Gastrocnemius medialis (tissue), 4 donors: ENCODE measurements around the gene LIME1. TPM values are rescaled to one million over a fixed set of nuclear protein-coding genes. Genes with fewer than 3 reads are reported as not detected.
A peak's percentile ranks its signal among the peaks of the same experiment; 100 is the strongest.

Experiments
- ATAC-seq, 2 donors: fragments of 150-250 bp; one replicate each; pipeline ENCODE4 v1.9.1; 2016
- DNase-seq, 2 donors: peaks; one replicate each; pipeline ENCODE4 v3.0.0-alpha.2; 2019
- H3K27ac ChIP-seq, 4 donors: fragments of 200-600 bp; sonication (generic); 1 replicate in 1 of 4; 2 replicates in 3 of 4; pipeline ENCODE4 v1.5.1; 2016 to 2018; ENCODE audit warnings: mild to moderate bottlenecking in 2 of 4, moderate library complexity in 1 of 4
- H3K27me3 ChIP-seq, 3 donors: fragments of 200-600 bp; sonication (generic) in 2 of 3; 1 replicate in 1 of 3; 2 replicates in 2 of 3; pipeline versions ENCODE4 v1.5.1 to v1.6.0; 2016 to 2019; ENCODE audit warnings: mild to moderate bottlenecking in 1 of 3, moderate library complexity in 1 of 3
- H3K36me3 ChIP-seq, 2 donors: fragments of 200-600 bp; sonication (generic) in 1 of 2; one replicate each; pipeline ENCODE4 v1.5.1; 2017 to 2018
- H3K4me1 ChIP-seq, 2 donors: fragments of 200-600 bp; sonication (generic) in 1 of 2; one replicate each; pipeline ENCODE4 v1.5.1; 2016 to 2017; ENCODE audit warnings: mild to moderate bottlenecking in 2 of 2
- H3K4me3 ChIP-seq, 4 donors: fragments of 200-600 bp; sonication (generic) in 3 of 4; 1 replicate in 1 of 4; 2 replicates in 3 of 4; pipeline ENCODE4 v1.5.1; 2016 to 2019; ENCODE audit warnings: mild to moderate bottlenecking in 2 of 4
- H3K9me3 ChIP-seq, 3 donors: fragments of 200-600 bp; sonication (generic) in 2 of 3; 1 replicate in 1 of 3; 2 replicates in 2 of 3; pipeline ENCODE4 v1.5.1; 2016 to 2019
- POLR2A ChIP-seq, 2 donors: fragments of 450-650 bp; IDR thresholded peaks; one replicate each; pipeline ENCODE4 v1.6.1; 2017; ENCODE audit warnings: antibody characterized with exemption in 2 of 2, mild to moderate bottlenecking in 2 of 2, moderate library complexity in 2 of 2
- in situ Hi-C, 4 donors: fragments of 200-750 bp; cut with MboI; loops; one replicate each; pipeline versions ENCODE4 v1.15.0 to v1.8.0; 2017; ENCODE audit warnings: low sequenced_read_pairs in 4 of 4
- intact Hi-C: fragments of 100-400 bp; cut with DNase I; formaldehyde crosslinking; loops from one replicate; pipeline ENCODE4 v1.15.1; 2023; ENCODE audit warnings: low total_unique reads
- total RNA-seq, 4 donors: library from RNA; depleted of rRNA; stranded (reverse); fragments of >200 nt; gene quantifications; one replicate each; pipeline versions ENCODE4 v1.1.0 to v1.2.3, GENCODE V29; 2016
- TF ChIP-seq, protein P1 (sequence below), 5 experiments: fragments of 450-650 bp in 3 of 5; fragments of 200-600 bp in 2 of 5; sonication (generic) in 2 of 5; IDR thresholded peaks in 4 of 5; conservative IDR thresholded peaks in 1 of 5; 1 replicate in 4 of 5; 2 replicates in 1 of 5; pipeline ENCODE4 v1.5.1; 2016 to 2019; ENCODE audit warnings: antibody characterized with exemption in 5 of 5, mild to moderate bottlenecking in 3 of 5, moderate library complexity in 3 of 5

LIME1 gene
- total RNA-seq, 4 donors from 2014 or later = 2.0 to 6.3 (median 4.1) TPM

- Histone ChIP-seq H3K27ac (no peak overlapping the region), H3K9me3 (no peaks in the 10 kb centered on the region), H3K36me3 (peaks cover 0 to 7% of the 10 kb centered on the region in 2 donors), H3K4me1 (peaks cover 18 to 22% of the 10 kb centered on the region in 2 donors), H3K4me3 (no peak overlapping the region), H3K27me3 (no peaks in the 10 kb centered on the region)
- intact Hi-C loops (no loop called here), in situ Hi-C loops (no loop called here)
- TF ChIP-seq, protein P1, sequence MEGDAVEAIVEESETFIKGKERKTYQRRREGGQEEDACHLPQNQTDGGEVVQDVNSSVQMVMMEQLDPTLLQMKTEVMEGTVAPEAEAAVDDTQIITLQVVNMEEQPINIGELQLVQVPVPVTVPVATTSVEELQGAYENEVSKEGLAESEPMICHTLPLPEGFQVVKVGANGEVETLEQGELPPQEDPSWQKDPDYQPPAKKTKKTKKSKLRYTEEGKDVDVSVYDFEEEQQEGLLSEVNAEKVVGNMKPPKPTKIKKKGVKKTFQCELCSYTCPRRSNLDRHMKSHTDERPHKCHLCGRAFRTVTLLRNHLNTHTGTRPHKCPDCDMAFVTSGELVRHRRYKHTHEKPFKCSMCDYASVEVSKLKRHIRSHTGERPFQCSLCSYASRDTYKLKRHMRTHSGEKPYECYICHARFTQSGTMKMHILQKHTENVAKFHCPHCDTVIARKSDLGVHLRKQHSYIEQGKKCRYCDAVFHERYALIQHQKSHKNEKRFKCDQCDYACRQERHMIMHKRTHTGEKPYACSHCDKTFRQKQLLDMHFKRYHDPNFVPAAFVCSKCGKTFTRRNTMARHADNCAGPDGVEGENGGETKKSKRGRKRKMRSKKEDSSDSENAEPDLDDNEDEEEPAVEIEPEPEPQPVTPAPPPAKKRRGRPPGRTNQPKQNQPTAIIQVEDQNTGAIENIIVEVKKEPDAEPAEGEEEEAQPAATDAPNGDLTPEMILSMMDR (IDR thresholded peaks at IDR 0.05 in 4 of 5, conservative IDR thresholded peaks at IDR 0.05 in 1 of 5) = no peak
- TF ChIP-seq POLR2A (IDR thresholded peaks at IDR 0.05) = no peak
- DNase-seq = no peak
- ATAC-seq = peak; percentile 7 to 16
Observed at GRCh38 chr20:63692436-63693082, 43.9 kb upstream of the LIME1 start.

DNA sequence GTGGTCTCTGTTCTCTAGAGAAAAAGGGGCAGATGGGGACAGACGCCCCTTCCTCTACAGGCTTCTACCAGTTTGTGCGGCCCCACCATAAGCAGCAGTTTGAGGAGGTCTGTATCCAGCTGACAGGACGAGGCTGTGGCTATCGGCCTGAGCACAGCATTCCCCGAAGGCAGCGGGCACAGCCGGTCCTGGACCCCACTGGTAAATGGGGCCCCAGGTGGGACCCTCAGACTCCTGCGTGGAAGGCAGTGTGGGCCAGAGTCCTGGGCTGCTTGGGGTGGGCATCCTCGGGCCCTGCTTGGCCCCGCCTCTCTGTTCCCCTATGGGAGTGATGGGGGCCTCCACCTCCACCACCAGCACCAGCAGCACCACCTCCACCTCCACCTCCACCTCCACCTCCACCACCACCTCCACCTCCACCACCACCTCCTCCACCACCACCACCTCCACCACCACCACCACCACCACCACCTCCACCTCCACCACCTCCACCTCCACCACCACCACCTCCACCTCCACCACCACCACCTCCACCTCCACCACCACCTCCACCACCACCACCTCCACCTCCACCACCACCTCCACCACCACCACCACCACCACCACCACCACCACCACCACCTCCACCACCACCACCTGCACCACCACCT, 43.3 kb upstream of the LIME1 start:
- TF ChIP-seq POLR2A (IDR thresholded peaks at IDR 0.05) = no peak
- TF ChIP-seq, protein P1 (IDR thresholded peaks at IDR 0.05 in 4 of 5, conservative IDR thresholded peaks at IDR 0.05 in 1 of 5) = no peak
- H3K27ac ChIP-seq = no peak overlapping the region
- no peaks in the 10 kb centered on the region for H3K9me3 ChIP-seq
- peaks cover 17 to 20% of the 10 kb centered on the region in 2 donors for H3K4me1 ChIP-seq
- ATAC-seq (no peak), DNase-seq (no peak)
- H3K36me3 ChIP-seq = peaks cover 0 to 7% of the 10 kb centered on the region in 2 donors
- intact Hi-C loops = no loop called here
- in situ Hi-C loops = no loop called here
- H3K27me3 ChIP-seq = no peaks in the 10 kb centered on the region
- H3K4me3 ChIP-seq = no peak overlapping the region

DNA sequence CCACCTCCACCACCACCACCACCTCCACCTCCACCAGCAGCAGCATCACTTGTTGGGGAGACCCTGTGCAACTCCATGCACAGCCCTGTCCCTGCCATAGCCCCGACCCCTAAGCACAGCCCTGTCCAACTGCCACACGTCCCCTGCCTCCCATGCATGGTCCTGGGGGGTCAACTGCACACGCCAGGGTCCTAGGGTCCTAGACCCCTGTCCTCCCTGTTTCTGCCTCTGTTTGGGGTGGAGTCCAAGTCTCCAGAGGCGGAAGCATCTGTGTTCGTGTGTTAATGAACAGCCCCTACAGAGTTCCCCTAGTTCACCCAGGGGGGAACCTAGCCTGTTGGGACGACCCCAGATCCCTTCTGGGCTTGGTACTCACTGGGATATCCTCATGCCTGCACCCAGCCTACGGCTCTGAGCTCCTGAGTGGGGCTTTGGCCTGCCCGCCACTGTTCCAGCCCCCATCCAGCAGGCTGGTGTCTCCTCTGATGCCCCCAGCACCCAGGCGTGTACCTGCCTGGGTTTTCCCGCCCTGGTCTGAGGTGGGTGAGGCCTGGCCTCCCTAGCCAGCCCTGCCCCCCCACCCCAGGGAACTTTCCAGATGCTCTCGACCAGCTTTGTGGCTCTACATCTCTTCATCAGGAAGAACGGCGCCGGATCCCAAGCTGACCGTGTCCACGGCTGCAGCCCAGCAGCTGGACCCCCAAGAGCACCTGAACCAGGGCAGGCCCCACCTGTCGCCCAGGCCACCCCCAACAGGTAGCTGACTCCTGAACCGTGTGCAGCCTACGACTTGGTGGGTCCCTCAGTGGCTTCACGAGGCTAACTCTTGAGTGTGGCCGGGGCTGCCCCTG, 42.5 kb upstream of the LIME1 start:
- H3K27me3 ChIP-seq = no peaks in the 10 kb centered on the region
- intact Hi-C loops (no loop called here), in situ Hi-C loops (no loop called here)
- peaks cover 24 to 25% of the 10 kb centered on the region in 2 donors for H3K4me1 ChIP-seq
- no peak overlapping the region for H3K27ac ChIP-seq
- peaks cover 0 to 7% of the 10 kb centered on the region in 2 donors for H3K36me3 ChIP-seq
- H3K9me3 ChIP-seq = no peaks in the 10 kb centered on the region
- DNase-seq = peak in 1 of 2 donors; percentile 9
- no peak for TF ChIP-seq POLR2A (IDR thresholded peaks at IDR 0.05)
- TF ChIP-seq, protein P1 (IDR thresholded peaks at IDR 0.05 in 4 of 5, conservative IDR thresholded peaks at IDR 0.05 in 1 of 5) = no peak
- H3K4me3 ChIP-seq = no peak overlapping the region
- ATAC-seq = no peak

GRCh38 chr20:63694584-63695423, 41.7 kb upstream of the LIME1 start:
- H3K9me3 ChIP-seq = no peaks in the 10 kb centered on the region
- H3K4me3 ChIP-seq = no peak overlapping the region
- ATAC-seq (no peak), DNase-seq (peak in 1 of 2 donors; percentile 13)
- H3K27me3 ChIP-seq = no peaks in the 10 kb centered on the region
- TF ChIP-seq, protein P1 (IDR thresholded peaks at IDR 0.05 in 4 of 5, conservative IDR thresholded peaks at IDR 0.05 in 1 of 5) = no peak
- no peak for TF ChIP-seq POLR2A (IDR thresholded peaks at IDR 0.05)
- in situ Hi-C loops (no loop called here), intact Hi-C loops (no loop called here)
- H3K36me3 ChIP-seq = peaks cover 0 to 7% of the 10 kb centered on the region in 2 donors
- H3K4me1 ChIP-seq = peaks cover 30 to 32% of the 10 kb centered on the region in 2 donors
- no peak overlapping the region for H3K27ac ChIP-seq
